GM12873 (cell line): ENCODE measurements around the gene PLEKHA6.

ENCODE experiments used
- CTCF ChIP-seq: IDR thresholded peaks from 2 replicates; pipeline ENCODE4 v1.5.1; 2012; ENCODE audit warnings: low read depth, mild to moderate bottlenecking, moderate library complexity, low read length, control low read depth; ENCODE audit not compliant: insufficient read depth; ENCODE audit errors: missing control alignments

PLEKHA6 gene

GRCh38 chr1:204322339-204322868 lies 37.3 kb downstream of the PLEKHA6 start:
- TF ChIP-seq CTCF = no peak

- TF ChIP-seq CTCF = no peak
Observed at GRCh38 chr1:204321665-204322064, 38.1 kb downstream of the PLEKHA6 start.

GRCh38 chr1:204321051-204321450 lies 38.7 kb downstream of the PLEKHA6 start:
- no peak for TF ChIP-seq CTCF

GRCh38 chr1:204320382-204320804 lies 39.3 kb downstream of the PLEKHA6 start:
- no peak for TF ChIP-seq CTCF

- no peak for TF ChIP-seq CTCF
Observed at GRCh38 chr1:204319462-204319861, 40.3 kb downstream of the PLEKHA6 start.

- no peak for TF ChIP-seq CTCF
Observed at GRCh38 chr1:204319027-204319426, 40.7 kb downstream of the PLEKHA6 start.

GRCh38 chr1:204318324-204318723 lies 41.4 kb downstream of the PLEKHA6 start:
- TF ChIP-seq CTCF = no peak
